ENCODE measurements around the gene LRP2.

The LRP2 gene

DNA sequence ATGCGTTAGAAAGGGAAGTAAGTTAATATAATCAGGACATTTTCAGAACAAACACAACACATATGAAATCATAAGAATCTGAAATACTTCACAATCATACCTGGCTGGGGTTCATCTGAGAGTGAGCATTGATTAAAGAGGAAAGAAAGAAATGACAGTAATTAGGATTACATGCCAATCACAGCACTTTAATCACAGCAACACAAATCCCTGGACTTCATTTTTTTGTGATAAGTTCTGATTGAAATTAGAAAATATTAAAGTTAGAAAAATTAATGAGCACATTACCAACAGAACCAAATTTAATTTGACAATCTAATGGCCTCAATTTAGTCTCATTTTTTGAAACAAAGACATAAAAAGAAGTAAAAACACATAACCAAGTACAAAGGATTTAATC lies 121.9 kb downstream of the LRP2 start:
- DNase-seq (ENCODE audit: low spot score): no peak

DNA sequence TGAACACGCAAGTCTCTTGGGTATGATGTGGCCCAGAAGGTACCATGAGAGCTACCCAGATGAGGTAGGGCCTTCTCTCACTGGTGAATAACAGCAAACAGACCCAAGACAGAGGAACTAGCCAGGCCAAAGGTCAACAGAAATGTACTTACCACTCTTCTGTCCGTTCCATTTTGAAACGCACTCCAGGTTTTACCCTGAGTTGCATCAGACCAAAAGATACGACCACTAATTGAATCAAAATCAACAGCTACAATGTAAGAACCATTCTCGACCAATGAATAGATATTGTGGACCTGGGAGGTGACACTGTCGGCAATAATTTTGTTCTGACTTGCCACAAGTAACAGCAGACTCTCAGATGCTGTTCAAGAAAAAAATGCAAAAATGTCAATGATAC lies 124.4 kb downstream of the LRP2 start:
- no peak for DNase-seq (ENCODE audit: low spot score)

DNA sequence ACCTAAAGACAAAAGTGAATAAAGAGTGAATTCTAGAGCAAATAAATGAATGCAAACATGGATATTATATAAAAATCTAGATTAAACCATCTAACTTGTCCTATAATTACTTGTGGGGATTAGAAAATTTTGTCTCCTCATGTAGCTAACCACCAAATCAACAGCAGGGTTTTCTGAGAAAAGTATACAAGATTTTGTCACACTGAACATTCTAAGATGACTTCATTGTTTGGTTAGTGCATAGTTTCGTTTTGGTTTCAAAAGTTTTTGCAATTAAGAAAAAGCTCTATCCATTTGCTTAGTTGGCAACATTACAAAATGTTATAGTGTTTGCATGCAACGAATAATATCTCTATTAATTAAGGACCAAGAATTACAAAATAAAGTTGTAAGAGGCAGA lies 125.0 kb downstream of the LRP2 start:
- no peak for DNase-seq (ENCODE audit: low spot score)

DNA sequence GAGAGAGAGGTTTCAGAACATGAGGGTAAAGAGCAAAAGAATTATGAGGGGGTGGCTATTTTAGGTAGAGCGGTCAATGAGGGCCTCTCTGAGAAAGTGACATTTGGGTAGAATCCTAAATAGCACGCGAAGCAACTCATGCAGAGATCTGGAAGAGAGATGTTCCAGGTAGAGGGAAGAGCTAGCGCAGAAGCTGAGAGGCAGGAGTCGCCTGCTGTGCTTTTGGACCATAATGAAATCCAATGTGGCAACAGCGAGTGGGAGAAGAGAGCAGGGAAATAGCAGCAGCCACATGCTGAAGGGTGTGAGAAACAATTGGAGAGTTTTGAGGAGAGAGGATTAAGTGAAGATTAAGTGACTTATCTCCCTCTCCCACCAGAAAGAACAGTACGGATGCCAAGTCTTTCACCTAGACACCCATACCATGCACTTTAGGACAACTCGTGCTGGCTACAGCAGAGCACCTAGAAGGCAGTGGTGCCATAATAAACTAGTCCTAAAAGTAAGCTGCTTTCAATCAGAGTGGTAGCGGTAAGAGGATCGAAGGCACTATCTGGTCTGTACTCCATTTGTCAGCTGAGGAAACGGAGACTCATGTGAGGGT lies 129.7 kb downstream of the LRP2 start:
- DNase-seq (ENCODE audit: low spot score): no peak

DNA sequence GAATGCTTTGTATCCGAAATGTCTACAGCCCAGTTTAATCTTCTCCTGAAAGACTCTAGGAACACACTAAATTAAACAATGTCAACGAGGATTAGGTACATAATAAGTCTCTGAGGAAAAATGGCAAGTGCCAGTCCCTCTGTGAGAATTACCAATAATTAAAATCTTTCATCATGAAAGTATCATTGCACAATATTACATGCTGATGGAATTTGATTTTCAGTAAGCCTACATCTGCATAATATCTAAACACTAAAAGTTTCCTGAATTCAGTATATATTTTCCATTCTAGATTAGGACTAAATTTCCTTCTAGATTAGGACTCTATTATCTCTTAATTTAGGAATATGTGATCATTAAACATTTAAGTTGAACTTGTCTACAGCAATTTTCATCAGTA lies 132.1 kb downstream of the LRP2 start:
- DNase-seq (ENCODE audit: low spot score): no peak

DNA sequence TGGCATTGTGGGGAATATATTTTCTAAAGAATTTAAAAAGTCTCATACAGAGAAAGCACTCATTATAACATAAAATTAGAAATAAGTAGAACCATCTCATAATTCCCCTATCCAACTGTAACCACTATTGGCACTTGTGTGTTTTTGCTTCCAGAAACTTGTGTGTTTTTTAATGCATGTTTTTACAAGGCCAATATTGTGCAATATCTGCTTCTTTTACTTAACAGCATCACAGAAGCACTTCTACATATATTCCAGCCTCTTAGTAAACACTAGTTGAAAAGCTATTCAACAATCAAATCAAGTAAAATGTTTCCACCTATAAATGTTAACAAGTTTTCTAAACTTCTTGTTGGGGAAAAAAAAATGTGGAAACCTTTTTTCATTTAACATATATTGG lies 132.7 kb downstream of the LRP2 start:
- no peak for DNase-seq (ENCODE audit: low spot score)

DNA sequence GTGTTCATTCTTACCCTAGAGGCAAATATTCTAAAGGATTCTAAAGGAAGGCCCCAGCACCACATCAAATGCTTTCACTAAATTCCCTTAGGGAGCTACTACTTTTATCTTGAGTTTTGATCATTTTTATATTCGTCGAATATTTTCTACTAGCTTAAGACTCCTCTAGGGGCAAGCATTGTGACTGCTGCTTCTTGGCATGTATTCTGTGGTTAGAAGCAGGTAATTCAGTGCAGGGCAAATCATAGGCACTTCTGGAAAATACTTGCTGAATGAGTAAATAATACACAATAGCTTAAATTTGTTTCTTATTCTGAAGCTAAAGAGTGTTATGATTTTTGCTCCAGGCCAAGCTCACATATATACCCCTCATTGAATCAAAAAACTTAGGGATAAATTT lies 136.4 kb downstream of the LRP2 start:
- no peak for DNase-seq (ENCODE audit: low spot score)

DNA sequence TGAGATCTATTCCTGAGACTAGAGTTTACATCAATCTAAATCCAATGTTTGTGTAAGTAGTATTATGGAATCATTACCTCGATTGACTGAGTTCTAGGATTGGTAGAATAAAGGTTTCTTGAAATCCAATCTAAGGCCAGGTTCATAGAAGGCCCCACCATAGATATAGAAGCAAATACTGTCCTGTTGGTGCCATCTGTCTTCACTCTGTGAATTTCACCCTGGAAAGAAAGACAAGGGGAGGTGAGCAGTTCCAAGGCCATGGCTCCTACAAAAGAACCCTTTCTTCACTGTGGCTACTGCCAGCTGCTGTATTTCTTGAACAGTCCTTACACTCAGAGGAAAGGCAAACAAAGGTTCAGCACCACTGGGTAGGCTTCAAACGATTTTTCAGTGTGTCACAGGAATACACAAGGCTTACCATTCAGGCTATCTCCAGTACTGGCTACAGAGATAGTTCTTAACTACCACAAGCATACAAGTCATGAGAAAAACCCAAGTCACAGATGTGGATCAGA lies 137.0 kb downstream of the LRP2 start:
- no peak for DNase-seq (ENCODE audit: low spot score)

DNA sequence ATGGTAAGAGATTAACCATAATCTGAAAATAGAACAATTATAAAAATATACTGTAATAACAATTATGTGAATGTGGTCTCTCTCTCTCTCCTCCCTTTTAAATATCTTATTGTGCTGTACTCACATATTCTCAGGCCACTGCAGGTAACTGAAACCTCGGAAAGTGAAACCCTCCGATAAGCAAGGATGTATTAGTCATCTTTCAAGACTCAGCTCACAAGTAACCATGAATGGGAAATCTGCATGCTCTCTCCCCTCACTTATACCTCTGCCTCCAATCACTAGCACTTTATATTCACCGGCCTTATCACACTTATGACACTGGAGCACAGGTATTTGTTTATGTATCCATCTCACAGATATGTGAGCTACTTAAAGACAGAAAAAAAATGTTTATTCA lies 139.7 kb downstream of the LRP2 start:
- no peak for DNase-seq (ENCODE audit: low spot score)

DNA sequence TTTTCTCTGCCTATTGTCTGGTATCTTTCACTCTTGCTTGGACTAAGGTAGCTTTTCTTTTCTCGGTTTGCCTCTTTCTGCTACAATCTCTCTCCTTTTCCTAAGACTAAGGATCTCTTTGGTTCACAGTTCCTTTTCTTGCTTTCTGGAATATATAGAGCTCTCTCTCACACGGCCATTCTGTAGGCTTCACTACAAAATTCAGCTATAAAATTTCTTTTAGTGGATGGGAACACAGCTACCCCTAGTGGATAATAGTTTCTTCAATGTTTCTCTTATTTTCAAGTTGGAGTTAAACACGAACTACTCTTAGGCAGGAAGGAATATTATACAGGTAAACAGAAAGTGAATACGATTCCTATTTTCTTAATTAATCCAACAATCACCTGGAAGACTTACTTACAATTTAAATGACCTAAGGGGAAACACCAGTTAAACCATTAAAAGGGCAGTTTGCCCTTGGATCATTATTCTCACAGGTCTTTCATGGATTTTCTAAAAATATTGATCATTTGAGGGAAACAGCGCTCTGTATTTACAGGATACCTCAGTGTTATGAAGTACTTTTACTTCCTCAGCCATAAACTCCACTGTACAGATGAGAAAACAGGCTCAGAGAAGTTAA lies 140.5 kb downstream of the LRP2 start:
- no peak for DNase-seq (ENCODE audit: low spot score)

DNA sequence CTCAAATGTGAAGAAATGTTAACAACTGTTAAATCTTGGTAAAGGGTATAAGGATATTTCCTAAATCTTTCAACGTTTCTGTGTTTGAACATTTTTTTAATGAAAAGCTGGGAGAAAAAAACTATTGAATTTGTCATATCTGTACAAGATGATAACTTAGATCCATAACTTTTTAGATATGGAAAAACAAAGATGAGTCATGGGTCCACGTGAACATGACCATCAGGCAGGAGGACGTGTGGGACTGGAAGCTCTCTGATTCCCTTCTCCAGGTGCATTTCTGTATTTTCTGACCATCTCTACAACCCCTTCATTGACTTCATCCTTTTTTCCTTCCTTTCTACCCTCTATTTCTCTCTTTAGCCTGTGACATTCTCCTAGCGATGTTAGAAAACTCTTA lies 151.4 kb downstream of the LRP2 start:
- no peak for DNase-seq (ENCODE audit: low spot score)

DNA sequence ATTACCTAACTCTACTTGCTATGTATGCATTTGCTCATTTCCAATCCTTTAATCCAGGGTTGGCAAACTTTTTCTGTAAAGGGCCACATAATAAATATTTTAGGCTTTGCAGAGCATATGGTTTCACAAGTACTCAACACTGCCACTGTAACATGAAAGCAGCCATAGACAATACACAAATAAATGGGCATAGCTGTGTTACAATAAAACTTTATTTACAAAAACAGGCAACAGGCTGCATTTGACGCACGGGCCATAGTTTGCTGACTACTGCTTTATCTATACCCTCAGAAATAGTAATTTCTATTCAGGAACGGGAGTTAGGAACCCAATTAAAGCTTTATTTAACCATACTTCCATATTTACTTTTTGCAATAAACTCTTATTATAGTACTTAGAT lies 154.3 kb downstream of the LRP2 start:
- DNase-seq (ENCODE audit: low spot score): no peak

DNA sequence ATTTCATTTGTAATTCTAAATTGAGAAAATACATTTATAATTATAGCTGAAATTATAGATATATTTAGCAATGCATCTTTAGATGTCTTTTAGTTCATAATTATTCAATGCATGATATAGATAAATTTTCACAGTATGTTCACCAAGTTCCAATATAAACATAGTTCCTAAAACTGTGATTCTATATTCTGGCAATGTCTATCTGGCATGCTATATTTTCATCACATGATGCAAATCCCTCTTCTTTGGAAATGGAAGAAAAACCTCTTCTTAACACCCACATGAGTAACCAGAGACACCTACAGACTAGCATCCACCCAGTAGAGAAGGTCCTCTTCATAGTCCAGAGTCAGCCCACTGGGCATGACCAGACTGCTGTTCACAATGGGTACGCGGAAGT lies 157.2 kb downstream of the LRP2 start:
- DNase-seq (ENCODE audit: low spot score): no peak

DNA sequence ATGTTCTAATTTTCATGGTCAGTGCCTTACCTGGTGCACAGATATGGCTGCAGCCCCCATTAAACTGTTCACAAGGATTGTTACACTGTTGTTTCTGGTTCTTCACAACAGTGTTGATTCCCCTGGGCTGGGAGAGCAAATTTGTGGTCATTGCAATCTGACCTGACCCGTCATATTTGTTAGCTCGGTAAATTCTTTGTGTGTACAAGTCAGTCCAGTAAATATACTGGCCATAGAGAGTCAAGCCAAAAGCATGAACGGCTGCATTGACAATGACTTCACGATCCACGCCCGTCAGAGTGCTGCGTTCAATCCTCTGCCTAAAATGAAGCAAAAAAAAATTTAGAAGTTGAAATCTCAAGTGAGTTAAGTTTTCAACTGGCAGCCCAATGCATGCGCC lies 158.4 kb downstream of the LRP2 start:
- DNase-seq (ENCODE audit: low spot score): no peak

DNA sequence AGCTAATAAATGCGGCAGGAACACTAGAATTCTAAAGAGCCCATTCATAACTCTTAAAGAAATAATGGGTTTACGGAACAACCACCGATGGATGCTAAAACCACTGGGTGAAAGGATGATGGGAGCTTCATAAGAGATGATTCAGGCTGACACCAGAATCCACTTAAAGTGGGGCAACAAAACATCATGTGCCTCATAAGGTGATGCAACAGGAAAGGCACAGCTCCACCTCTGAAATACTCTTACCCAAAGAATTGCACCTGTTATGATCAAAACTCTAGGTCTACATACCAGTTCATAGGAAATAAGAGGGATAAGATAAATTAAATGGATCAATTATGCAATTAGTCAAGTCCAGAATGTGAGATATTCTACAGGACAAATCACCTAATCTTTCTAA lies 161.6 kb downstream of the LRP2 start:
- no peak for DNase-seq (ENCODE audit: low spot score)

DNA sequence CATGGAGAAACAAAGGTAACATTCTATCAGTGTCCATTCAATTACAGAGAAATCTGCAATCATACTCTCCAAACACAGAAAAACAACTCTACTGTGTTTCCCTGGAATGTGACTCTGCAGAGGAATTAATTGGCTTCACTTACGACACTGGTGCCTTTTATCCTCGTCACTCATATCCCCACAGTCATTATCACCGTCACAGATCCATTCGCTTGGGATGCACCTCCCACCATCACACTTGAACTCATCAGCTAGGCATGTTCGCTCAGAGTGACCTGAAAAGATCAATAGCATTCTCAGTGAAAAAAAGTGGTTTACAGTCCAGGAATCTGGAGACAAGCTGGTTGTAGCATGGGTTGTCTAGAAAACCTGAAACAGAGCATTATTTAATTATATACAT lies 168.7 kb downstream of the LRP2 start:
- no peak for DNase-seq (ENCODE audit: low spot score)

DNA sequence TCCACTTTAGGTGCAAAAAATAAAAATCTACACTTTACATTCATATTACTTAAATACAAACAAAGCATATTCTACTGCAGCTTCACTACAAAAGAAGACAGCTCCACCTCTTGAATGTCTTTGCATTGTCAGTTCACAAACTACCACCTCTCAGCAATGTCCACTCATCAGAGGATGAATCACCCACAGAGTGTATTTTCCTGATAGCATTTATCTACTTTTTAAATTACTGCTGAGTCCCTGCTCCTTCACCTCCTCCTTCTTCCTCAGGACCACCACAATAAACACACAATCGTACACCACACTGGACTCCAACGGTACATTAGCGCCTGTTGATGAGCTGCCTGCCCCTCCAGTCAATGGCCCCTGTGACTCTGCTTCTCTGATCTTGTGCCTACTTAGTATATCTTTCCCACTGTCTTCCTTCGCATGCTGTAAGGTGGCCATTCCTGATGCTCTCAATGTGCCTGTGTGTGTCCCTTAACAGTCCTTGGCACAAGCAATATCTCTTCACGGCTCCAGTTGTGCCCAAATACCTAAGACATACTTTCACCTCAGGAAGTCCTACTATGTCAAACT lies 172.0 kb downstream of the LRP2 start:
- DNase-seq (ENCODE audit: low spot score): no peak

DNA sequence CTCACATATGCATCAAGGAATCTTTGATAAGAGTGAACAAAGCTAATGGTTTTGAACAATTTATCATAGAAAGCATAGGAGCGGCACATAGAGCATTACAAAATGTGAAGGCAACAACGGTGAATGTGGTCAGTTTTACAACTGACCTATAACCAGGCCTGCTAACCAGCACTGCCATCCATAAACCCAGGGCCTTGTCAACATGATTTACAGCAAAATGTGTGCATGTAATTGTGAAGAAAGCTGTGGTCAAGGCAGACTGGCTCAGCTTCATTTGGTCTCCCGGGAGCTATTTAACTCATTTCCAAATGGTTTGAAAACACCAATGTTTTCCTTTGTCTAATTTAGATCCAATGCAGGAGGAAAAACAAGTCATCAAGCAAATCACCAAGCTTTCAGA lies 173.2 kb downstream of the LRP2 start:
- DNase-seq (ENCODE audit: low spot score): no peak

DNA sequence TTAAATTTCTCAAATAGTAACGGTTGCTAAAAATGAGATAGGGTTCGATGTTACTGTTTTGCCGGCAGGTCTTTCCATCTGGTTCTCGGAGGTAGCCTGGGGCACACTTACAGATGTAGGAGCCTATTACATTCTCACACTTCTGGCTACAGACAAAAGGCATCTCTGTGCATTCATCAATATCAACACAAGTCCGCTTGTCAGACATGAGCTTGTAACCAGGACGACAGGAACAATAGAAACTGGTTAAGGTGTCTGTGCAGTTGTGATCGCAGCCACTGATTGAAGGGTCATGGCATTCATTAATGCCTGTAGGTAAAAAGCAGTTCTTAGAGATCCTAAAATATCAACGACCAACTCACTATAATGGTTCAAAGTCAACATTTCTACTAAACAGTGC lies 176.6 kb downstream of the LRP2 start:
- DNase-seq (ENCODE audit: low spot score): no peak

DNA sequence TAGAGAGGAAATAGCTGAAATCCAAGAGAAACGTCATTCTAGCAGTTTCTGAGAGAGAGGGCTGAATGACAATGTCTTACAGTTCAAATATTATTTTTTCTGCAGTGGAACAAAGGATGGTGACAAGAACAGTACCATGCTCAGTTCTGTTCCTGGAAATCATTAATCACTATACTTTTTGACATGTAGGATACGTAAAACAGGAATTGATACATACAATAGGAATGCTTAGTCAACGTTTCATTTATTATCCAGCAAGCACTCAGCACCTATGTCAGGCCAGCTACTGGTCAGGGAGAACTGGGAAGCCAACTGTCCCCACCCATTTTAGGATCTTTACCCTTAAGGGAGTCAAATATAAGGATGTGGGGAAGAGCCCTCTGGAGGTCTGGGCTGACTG lies 178.3 kb downstream of the LRP2 start:
- no peak for DNase-seq (ENCODE audit: low spot score)

DNA sequence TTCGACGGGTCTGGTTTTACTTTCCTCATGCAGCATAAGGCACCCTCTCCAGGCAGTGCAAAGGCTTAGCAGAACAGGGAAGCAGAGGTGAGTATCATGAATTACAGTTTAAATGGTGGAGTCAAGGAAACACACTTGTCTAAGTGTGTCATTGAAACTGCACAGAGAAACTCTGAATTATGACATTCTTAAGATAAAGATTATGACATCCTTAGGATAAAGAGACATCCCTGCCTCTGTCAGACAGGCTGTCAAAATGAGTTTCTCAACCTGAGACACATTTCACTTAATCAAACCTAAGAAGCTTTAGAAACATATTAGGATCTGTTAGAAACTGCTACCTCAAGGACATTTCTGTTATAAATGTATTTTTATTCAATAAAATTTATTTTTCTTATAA lies 179.8 kb downstream of the LRP2 start:
- no peak for DNase-seq (ENCODE audit: low spot score)

DNA sequence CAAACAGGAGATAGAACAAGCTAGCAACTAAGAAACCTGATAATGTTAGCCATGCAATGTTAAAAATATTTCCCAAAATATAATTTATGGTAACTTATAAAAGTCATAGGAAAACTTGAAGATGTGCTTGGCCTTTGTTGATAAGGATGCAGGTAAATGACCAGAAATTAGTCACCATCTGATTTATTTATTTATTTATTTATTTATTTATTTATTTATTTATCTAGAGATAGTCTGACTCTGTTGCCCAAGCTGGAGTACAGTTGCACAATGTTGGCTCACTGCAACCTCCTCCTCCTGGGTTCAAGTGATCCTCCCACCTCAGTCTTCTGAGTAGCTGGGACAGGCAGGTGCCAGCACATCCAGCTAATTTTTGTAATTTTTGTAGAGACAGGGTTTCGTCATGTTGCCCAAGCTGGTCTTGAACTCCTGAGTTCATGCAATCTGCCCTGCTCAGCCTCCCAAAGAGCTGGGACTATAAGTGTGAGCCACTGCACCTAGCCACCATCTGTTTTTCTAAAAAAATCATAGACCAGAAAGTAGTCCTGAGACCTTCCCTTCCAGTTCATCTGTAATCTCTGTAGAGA lies 183.4 kb downstream of the LRP2 start:
- no peak for DNase-seq (ENCODE audit: low spot score)

DNA sequence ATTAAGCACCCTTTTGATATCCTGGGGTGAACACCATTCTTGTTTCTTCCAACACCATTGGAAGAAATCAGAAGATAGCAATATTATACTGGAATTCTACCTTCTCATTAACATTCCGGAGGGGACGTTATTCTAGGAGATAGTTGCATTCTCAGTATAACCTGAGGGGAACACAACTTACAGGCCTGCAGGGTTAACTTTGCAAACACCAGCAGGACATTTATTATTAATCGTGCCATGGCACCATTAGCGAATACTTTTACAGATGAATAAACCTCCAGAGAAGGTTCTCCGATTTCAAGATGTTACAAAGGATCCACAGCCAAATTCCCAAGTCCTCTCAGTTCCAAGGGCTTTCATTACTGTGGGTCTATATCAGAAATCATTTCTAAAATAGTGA lies 184.0 kb downstream of the LRP2 start:
- DNase-seq (ENCODE audit: low spot score): no peak

DNA sequence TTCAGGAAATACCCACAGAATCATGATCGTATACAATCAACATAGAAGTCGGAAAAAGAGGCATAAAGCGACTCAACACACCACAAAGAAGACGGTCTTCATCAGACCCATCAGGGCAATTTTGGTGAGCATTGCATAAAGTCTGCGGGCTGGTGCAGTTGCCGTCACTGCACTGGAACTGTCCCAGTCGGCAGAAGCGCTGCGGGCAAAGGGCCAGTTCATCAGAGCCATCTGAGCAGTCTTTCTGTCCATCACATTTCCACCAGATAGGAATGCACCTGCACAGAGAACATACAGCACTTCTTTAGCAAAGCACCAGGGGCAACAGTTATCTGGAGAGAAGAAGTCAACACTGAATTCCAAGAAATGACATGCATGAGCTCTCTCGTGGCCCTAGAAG lies 187.2 kb downstream of the LRP2 start:
- DNase-seq (ENCODE audit: low spot score): no peak
